GM19468 (cell line): ENCODE data around the gene GDF2.

Source experiments
- ATAC-seq: cut with Tn5 transposase; IDR thresholded peaks from one replicate; pipeline ENCODE4 v1.9.1; 2021; ENCODE audit warnings: mild to moderate bottlenecking, moderate library complexity, moderate number of reproducible peaks; ENCODE audit not compliant: unreplicated experiment; ENCODE audit errors: extremely low read depth

Gene GDF2

GRCh38 chr10:47349516-47349915, 27.3 kb downstream of the GDF2 start:
- ATAC-seq: no peak

- ATAC-seq: no peak
Observed at GRCh38 chr10:47349941-47350371, 27.7 kb downstream of the GDF2 start.

GRCh38 chr10:47350671-47351640, 28.7 kb downstream of the GDF2 start:
- ATAC-seq: no peak

GRCh38 chr10:47351899-47352815, 29.9 kb downstream of the GDF2 start:
- no peak for ATAC-seq

GRCh38 chr10:47353351-47353750, 31.1 kb downstream of the GDF2 start:
- no peak for ATAC-seq

DNA sequence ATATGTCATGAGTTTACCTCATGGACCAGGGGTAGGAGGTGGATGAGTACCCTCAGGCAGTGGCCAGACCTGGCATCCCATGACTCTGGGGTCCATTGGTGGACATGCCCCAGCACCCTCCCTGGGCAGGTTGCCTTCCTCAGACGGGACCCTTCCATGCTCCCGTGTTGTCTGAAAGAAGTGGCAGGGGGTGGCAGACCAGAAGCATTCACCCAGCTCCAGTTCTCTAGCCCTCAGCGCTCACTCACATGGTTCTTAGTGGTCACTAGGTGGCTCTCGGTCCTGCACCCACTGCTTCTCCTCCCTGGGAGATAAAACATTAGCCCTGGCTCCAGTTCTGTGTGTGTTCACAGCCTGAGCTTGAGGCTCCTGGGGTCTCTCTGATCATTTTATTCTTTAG, 31.9 kb downstream of the GDF2 start:
- ATAC-seq: no peak

GRCh38 chr10:47354900-47355299, 32.6 kb downstream of the GDF2 start:
- ATAC-seq: no peak

GRCh38 chr10:47356708-47357107, 34.5 kb downstream of the GDF2 start:
- ATAC-seq: no peak

- no peak for ATAC-seq
Observed at GRCh38 chr10:47357131-47357582, 34.9 kb downstream of the GDF2 start.

- no peak for ATAC-seq
Observed at GRCh38 chr10:47357911-47358310, 35.7 kb downstream of the GDF2 start.

DNA sequence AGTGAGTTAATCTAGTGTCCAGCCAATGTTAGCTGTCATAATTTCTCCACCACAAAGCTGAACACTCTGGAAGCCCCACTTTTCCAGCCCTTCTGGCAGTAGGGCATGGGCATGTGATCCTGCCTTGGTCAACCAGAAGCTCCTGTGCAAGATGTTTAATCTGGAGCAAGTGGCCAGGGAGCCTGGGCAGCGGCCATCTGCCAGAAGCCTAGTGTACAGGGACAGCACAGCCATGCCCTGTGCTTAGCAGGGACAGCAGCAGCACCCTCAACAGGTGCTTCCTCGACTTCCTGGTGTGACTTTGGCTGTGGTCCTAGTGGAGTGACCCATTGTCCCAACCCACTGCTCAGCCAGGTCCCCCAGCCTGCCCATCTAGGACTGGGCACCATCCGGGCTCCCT, 36.2 kb downstream of the GDF2 start:
- no peak for ATAC-seq

- no peak for ATAC-seq
Observed at GRCh38 chr10:47359101-47359500, 36.8 kb downstream of the GDF2 start.

- ATAC-seq: no peak
Observed at GRCh38 chr10:47359626-47360418, 37.6 kb downstream of the GDF2 start.

DNA sequence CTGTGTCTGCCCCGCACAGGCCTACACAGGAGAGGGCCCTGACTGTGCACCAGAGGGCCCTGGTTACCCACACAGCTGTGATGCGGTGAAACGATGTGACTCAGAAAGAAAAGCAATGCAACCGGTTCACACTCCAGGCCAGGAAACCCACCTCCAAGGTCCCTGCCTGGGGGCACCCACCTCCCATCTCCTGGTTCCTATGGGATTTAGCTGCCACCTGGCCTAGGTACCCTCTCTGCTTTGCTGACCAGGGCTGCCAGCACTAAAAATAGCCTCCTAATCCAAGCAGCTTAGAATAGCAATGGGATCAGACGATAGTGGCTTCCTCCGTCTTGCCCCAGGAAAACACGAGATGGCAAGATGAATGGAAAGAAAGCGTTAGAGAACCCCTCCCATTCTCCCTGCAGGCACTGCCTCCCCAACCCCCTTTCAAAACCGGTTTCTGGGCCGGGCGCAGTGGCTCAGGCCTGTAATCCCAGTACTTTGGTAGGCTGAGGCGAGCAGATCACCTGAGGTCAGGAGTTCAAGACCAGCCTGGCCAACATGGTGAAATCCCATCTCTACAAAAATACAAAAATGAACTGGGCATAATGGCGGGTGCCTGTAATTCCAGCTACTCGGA, 38.3 kb downstream of the GDF2 start:
- no peak for ATAC-seq

DNA sequence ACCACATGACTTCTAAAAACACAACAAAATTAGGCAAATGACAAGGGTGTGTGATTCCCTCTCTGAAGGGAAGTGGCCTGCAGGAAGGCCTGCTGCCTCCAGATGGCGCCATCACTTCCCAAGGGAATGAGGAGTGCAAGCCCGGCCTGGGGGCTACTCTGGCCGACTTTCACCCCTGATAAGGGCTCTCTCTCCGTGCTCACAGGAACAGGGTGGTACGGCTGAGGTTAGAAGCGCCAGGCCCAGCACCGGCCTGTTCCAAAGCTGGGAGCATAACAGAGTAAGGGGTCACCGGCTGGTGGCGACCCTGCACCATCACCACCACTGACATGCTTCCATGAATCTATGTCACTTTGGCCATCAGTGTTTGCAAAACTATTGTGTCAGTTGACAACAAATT, 39.0 kb downstream of the GDF2 start:
- no peak for ATAC-seq

DNA sequence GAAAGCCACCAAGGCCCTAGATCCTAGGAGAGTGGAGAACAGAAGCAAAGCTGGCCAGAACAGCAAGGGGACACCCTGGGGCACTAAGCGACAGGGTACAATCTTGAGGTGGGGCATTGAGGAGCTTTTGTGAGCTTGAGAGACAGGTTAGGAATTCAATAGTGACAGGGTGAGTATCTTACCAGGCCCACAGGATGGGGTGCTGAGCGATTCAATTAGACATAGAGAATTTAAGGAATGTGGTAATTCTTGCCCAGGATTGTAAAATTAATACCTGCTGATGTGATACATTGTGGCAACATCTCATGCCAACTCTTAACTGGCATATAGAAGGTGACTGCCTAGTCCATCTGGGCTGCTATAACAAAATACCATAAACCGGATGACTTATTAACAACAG, 39.9 kb downstream of the GDF2 start:
- ATAC-seq: no peak

GRCh38 chr10:47363781-47364180, 41.5 kb downstream of the GDF2 start:
- no peak for ATAC-seq

DNA sequence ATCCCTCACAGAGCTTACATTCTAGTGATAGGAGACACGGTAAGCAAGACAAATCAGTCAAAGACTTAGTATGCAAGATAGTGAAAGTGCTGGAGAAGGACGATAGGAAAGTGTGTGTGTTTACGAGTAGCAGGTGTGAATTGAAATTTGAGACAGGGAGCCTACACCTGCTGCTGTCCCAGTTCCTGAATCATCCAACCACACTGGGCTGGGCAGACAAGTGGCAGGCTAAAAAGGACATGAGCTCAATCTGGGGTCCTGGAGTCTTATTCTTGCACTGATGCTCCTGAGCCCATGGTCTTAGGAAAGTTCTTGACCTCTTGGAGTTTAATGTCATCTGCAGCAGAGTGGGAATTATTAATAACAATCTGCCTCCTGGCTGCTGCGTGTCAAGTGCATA, 42.1 kb downstream of the GDF2 start:
- ATAC-seq: no peak

DNA sequence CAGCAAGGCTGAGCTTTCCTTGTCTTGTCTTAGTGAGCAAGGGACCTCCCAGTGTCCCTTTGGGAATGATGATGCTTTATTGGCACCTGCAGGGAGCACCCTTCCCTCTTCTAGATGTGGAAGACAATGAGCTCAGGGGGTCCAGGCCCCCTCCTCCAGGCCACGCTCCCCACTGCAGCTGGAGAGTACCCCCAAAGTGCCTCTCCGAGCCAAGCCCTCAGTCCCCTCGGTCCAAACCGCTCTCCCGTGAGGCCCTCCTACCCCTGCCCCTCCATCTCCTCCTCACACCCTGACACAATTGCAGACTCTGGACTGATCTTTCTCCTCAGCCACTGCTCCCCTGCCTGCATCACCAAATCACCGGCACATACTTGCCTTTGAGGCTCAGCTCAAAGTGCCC, 42.7 kb downstream of the GDF2 start:
- ATAC-seq: no peak
